Measurements from ENCODE around the gene STPG3.

DNA sequence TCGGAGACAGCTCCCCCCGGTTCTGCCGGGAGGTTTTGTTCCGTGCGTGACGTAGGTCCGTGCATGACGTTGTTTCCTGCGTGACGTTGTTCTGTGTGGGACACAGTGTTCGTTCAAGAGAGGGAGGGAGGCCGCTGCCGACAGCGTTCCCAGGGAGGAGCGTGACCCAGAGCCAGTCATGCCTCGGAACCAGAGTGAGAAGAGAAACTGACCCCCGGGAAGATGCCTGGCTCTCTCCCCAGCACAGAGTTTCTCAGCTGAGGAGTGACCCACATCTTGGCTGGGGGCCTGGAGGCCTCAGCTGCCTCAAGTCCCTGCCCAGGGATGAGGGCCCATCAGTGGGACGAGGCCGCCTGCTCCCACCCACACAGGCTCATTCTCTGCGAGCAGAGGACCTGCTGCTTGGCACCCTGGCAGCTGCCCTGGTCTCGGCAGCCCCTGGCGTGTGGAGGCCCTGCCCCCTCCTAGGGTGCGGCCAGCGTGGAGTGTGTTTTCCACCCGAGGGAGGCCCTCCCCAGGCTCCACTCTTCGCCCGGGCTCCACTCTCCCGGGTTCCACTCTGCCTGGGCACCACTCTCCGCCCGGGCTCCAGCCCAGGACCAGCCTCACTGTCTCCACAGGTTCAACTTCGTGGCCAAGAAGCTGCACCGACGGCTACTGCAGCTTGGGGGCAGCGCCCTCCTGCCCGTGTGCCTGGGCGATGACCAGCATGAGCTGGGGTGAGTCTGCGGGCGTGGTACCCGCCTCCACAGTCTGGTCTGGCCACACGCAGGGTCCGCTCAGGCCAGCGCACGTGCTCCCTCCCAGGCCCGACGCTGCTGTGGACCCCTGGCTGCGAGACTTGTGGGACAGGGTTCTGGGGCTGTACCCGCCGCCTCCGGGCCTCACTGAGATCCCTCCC lies 37.7 kb upstream of the STPG3 start:
- no peak for TF ChIP-seq CTCF (IDR thresholded peaks at IDR 0.05)
- no peak for TF ChIP-seq POLR2A (IDR thresholded peaks at IDR 0.05)
